ENCODE results near the gene MLX. TPM values are rescaled to one million over a fixed set of nuclear protein-coding genes. Genes with fewer than 3 reads are reported as not detected.

The MLX gene
- total and polyA plus RNA-seq, 2 of the 8 experiments (the other 6 are each of a cell fraction or from before 2014, with no cell fraction given) = 27.0 to 27.5 TPM

- TF ChIP-seq FOSL1 (IDR thresholded peaks at IDR 0.05; ENCODE audit: insufficient read depth, low read depth, low read length) (no peak), RFX5 (IDR thresholded peaks at IDR 0.05; ENCODE audit: borderline replicate concordance, low read depth, low read length) (no peak), YY1 (IDR thresholded peaks at IDR 0.05; ENCODE audit: low read depth, low read length) (no peak), ATF2 (IDR thresholded peaks at IDR 0.05; ENCODE audit: low read length) (no peak), GTF2F1 (IDR thresholded peaks at IDR 0.05; ENCODE audit: borderline replicate concordance, low read depth, low read length) (no peak), SUZ12 (IDR thresholded peaks at IDR 0.05; ENCODE audit: low read length) (no peak), SIN3A (conservative IDR thresholded peaks at IDR 0.05 in 1 of 2, IDR thresholded peaks at IDR 0.05 in 1 of 2; ENCODE audit: low read depth in 1 of 2, low read length in 2 of 2) (no peak), CBX5 (IDR thresholded peaks at IDR 0.05; ENCODE audit: low read depth, low read length) (no peak)
Measured at GRCh38 chr17:42579794-42580551, 13.1 kb downstream of the MLX start (continued).
